ENCODE data around the gene ELMO1.

Gene ELMO1

DNA sequence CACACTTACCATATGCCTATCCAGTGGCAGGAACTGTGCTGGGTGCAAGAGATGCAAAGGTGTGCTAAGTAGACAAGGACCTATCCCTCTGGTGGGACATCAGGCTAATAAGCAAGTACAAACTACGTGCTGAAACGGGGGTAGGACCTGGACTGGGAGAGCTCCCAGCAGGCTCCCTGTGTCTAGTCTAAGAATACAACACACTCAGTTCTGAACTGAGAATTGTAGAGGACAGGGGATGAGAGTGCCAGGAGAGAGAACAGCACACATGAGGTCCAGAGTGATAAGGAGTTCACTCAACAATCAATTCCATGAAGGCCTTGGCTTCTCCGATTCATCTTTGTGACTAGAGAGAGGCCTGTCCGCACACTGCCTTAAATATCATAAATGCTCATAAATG is 253.7 kb downstream of the ELMO1 start:
- TF ChIP-seq, protein P1, sequence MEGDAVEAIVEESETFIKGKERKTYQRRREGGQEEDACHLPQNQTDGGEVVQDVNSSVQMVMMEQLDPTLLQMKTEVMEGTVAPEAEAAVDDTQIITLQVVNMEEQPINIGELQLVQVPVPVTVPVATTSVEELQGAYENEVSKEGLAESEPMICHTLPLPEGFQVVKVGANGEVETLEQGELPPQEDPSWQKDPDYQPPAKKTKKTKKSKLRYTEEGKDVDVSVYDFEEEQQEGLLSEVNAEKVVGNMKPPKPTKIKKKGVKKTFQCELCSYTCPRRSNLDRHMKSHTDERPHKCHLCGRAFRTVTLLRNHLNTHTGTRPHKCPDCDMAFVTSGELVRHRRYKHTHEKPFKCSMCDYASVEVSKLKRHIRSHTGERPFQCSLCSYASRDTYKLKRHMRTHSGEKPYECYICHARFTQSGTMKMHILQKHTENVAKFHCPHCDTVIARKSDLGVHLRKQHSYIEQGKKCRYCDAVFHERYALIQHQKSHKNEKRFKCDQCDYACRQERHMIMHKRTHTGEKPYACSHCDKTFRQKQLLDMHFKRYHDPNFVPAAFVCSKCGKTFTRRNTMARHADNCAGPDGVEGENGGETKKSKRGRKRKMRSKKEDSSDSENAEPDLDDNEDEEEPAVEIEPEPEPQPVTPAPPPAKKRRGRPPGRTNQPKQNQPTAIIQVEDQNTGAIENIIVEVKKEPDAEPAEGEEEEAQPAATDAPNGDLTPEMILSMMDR (IDR thresholded peaks at IDR 0.05; ENCODE audit: low read depth, low read length): no peak
- no peaks in the 10 kb centered on the region for H3K27me3 ChIP-seq (ENCODE audit: insufficient read depth, low read depth, severe bottlenecking)
- DNase-seq: no peak
- no peak overlapping the region for H3K4me3 ChIP-seq (ENCODE audit: low read depth, low read length)
- no peak overlapping the region for H3K27ac ChIP-seq
- H3K36me3 ChIP-seq: no peaks in the 10 kb centered on the region
- no peaks in the 10 kb centered on the region for H3K9me3 ChIP-seq (ENCODE audit: severe bottlenecking)

DNA sequence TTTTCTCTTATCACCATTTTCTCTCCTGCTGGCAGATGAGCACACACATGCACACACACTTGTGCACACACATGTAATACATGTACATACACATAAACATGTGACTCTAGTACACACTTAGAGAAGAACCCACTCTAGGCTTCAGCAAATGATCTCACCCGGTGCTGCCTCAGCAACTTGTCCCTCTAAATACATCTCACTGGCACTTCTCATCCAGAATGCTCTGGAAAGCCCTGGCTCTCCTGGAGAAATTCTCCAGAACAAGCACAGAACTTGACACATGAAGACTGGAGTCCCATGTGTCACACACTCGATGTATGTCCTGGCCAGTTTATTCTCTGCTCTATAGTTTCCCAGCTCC is 254.9 kb downstream of the ELMO1 start:
- H3K4me3 ChIP-seq (ENCODE audit: low read depth, low read length): no peak overlapping the region
- no peaks in the 10 kb centered on the region for H3K27me3 ChIP-seq (ENCODE audit: insufficient read depth, low read depth, severe bottlenecking)
- no peak for DNase-seq
- no peaks in the 10 kb centered on the region for H3K9me3 ChIP-seq (ENCODE audit: severe bottlenecking)
- TF ChIP-seq, protein P1 (IDR thresholded peaks at IDR 0.05; ENCODE audit: low read depth, low read length): no peak
- H3K36me3 ChIP-seq: no peaks in the 10 kb centered on the region
- H3K27ac ChIP-seq: no peak overlapping the region

GRCh38 chr7:37193087-37193774 is 255.4 kb downstream of the ELMO1 start:
- Histone ChIP-seq H3K36me3 (no peaks in the 10 kb centered on the region), H3K9me3 (ENCODE audit: severe bottlenecking) (no peaks in the 10 kb centered on the region), H3K27me3 (ENCODE audit: insufficient read depth, low read depth, severe bottlenecking) (no peaks in the 10 kb centered on the region), H3K27ac (no peak overlapping the region), H3K4me3 (ENCODE audit: low read depth, low read length) (no peak overlapping the region)
- DNase-seq: no peak
- TF ChIP-seq, protein P1 (IDR thresholded peaks at IDR 0.05; ENCODE audit: low read depth, low read length): no peak

- no peak for DNase-seq
- TF ChIP-seq, protein P1 (IDR thresholded peaks at IDR 0.05; ENCODE audit: low read depth, low read length): no peak
- no peaks in the 10 kb centered on the region for H3K36me3 ChIP-seq
- no peaks in the 10 kb centered on the region for H3K9me3 ChIP-seq (ENCODE audit: severe bottlenecking)
- no peak overlapping the region for H3K27ac ChIP-seq
- no peaks in the 10 kb centered on the region for H3K27me3 ChIP-seq (ENCODE audit: insufficient read depth, low read depth, severe bottlenecking)
- no peak overlapping the region for H3K4me3 ChIP-seq (ENCODE audit: low read depth, low read length)
Observed at GRCh38 chr7:37191797-37192196, 256.9 kb downstream of the ELMO1 start.

- no peak overlapping the region for H3K27ac ChIP-seq
- TF ChIP-seq, protein P1 (IDR thresholded peaks at IDR 0.05; ENCODE audit: low read depth, low read length): no peak
- DNase-seq: no peak
- H3K4me3 ChIP-seq (ENCODE audit: low read depth, low read length): no peak overlapping the region
- H3K9me3 ChIP-seq (ENCODE audit: severe bottlenecking): no peaks in the 10 kb centered on the region
- H3K27me3 ChIP-seq (ENCODE audit: insufficient read depth, low read depth, severe bottlenecking): no peaks in the 10 kb centered on the region
- no peaks in the 10 kb centered on the region for H3K36me3 ChIP-seq
Observed at GRCh38 chr7:37187179-37187578, 261.5 kb downstream of the ELMO1 start.

- Histone ChIP-seq H3K4me3 (ENCODE audit: low read depth, low read length) (no peak overlapping the region), H3K36me3 (no peaks in the 10 kb centered on the region), H3K27me3 (ENCODE audit: insufficient read depth, low read depth, severe bottlenecking) (no peaks in the 10 kb centered on the region), H3K9me3 (ENCODE audit: severe bottlenecking) (no peaks in the 10 kb centered on the region), H3K27ac (no peak overlapping the region)
- DNase-seq: no peak
- TF ChIP-seq, protein P1 (IDR thresholded peaks at IDR 0.05; ENCODE audit: low read depth, low read length): no peak
Observed at GRCh38 chr7:37186753-37187152, 261.9 kb downstream of the ELMO1 start.

Measured in WERI-Rb-1 (cell line).